Measurements from ENCODE around the gene ITGB7.
"Not testable (repeated sequence)": the region's sequence is repeated elsewhere in the genome, so short reads cannot be mapped to it uniquely, and the experiment has no call there.

ITGB7 gene

DNA sequence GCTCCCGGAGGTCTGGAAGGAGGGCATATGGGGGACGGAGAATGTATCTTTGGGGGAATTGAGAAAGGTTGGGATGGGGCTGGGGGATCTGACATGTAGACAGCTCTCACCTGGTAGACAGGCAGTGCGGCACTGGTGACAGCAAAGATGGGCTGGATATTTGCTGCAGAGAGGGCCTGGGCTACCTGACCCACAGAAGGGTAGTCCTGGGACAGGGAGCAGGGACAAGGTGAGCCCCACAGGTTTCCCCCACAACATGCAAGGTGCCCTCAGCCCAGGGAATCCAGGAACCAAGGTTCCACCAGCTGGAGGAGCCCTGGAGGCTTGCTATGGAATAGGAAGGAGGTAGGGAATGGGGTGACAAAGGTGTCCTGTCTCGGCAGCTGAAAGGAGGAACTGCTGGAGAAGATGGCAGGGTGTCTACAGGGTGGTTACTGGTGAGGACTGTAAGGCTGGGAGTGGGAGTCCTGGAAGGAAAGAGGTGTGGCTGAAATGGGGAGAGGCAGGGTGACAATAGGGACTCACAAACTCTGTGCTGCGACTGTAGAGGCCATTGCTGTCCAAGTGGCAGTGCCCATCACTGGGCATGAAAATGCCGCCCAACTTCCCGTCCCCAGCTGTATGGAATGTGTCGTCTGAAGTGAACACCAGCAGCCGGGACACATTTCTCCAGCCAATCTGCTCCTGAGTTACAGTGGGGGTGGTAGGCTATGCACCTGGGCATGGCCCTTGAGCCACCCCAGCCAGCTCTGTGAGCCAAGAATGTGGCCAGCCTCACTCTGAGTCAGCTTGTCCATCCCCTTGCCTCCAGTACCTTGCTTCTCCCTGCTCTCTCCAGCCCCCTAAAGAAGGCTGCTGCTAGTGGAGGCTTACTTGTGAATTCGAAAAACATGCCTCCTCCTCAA is 11.3 kb downstream of the ITGB7 start:
- DNase-seq, result no peak

DNA sequence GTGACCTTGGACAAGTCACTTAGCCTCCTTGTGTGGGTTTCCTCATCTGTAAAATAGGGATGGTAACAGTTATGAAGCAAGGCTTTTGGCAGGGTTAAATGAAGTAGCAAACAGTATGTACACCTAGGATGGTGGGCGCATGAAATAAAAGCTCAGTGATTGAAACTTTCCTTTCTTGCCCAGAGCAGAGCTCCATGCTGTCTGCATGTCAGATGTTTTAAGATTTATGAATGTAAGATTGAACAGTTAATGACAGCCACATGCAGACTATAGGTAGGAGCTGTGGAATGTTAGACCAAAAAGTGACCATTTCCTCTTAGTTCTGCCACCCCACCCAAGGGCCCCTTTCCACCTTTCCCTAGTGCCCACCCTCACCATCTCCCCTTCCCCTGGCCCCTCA is 12.1 kb downstream of the ITGB7 start:
- DNase-seq, result no peak

DNA sequence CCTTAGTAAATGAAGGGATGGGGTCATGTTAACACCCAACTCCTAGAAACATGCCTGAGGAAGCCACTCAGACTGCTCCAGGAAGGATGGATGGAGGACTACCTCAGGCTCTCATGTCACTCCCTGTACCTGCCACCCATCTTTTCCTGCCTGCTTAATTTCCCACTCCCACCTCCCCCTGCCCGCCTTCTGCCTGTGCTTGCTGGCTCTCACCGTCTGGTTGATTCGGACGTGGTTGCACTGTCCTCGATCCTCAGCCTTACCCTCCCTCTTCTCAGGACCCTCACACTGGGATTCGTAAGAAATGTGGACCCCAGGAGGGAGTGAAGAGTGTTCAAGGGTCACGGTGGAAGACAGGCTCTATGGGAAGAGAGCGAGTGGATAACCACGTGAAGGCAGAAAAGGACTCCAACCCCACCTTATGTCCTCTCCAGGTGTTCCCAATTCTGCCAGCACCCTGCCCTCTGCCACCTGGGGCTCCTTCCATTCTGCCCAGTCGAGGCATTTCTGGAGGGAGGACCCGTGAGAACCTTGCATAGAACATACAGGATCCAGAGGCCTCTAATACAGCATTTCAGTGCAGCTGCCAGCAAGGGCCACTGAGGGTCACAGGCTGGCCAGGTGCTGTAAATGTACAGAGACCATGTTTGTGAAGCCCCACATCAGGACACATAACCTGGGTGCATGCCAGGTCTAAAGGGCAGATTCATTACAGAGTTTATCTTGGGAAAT is 12.9 kb downstream of the ITGB7 start:
- DNase-seq, result no peak

DNA sequence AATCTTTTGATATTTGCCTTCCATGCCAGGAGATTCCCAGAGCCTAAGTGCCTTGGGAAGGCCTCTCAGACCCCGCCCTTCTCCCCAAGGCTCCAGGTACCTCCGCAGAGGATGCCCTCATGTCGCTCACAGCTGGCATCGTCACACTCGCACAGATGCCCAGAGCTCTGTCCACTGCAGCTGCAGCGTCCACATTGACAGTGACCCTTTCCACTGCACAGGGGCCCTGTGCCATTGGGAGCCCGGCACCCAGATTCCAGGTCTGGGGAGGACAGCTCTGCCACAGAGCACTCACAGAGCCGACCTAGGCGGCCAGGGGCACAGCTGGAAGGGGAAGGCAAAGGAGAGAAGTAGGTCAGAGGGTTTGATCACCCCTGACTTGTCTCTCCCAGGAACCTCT is 14.0 kb downstream of the ITGB7 start:
- no peak for DNase-seq

DNA sequence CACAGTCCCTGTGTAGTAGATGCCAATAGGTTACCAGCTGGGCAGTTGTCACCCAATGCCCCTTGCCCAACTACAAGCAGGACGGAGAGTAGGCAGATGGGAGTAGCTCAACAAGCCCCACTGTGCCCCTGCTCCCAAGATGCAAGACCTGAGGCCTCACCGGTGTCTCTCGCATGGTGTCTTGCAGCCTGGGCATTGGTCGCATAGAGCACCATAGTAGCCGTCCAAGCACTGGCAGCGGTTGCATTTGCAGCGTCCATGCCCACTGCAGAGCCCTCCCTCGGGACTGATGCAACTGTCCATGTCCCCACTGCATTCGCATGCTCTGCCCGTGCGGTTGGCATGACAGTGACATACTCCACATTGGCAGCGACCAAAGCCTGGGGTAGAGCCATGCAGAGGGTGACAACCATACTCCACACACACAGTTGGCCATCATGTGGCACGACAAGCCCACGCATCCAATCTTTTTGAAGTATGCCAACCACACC is 14.5 kb downstream of the ITGB7 start:
- no peak for DNase-seq

DNA sequence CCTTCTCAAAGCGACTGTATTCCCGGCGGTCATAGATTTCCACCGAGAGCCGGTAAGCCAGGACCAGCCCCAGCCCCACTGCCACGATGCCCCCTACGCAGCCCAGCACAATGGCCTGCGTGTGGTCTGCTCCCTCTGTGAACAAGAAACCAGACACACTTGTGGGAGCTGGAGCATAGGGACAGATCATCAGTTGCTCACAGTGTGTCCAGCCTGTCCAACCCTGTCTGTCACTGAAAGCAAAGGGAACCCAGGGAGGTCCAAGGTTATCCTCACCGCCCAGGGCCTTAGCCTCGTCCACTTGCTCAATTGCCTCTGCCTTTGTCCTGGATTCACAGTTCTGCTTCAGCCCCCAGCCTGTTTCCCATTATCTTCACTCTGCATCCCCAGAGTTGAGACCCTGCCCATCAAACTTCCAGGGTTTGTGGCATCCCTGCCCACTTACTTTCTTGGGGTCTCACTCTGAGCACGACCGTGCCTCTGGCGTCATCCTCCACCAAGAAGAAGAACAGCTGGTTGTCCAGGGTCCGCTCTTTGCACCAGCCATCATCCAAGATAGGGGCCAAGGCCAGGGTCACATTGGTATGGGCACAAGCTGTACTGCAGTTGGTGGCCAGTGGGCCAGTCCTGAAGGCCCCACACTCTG is 15.0 kb downstream of the ITGB7 start:
- no peak for DNase-seq

DNA sequence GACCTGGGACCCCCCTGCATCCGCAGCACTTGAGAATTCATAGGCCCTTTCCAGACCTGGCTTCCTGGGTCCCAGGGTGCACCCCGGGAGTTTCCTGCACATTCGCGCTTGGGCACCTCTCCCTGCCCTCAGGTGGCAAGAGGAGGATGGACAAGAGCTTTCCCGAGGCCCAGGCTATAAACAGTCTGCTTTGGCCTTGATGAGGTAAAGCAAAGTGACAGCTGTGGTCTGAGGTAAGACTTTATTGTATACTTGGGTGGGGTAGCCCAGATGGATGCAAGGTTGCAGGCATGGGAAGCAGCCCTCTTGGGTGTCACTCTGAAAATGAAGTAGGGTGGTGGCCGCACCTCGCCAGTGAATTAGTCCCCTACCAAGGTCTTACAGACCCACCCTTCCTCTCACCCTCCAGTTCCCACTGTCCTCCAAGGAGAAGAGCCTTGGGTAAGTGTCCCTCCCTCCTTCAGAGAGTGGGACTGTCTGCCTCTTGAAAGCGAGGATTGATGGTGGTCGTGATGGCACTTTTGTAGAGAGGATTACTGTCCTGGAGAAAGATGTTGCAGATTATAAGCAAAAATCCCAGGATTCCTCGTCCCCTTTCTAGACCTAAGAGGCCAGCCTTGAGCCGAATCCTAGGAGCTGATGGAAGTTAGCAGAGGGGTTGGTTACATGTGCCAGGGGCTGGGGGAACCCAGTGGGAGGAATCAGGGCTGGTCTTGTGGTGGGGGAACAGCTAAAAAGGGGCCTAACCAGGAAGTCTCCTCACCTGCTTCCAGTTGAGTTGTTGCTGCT is 15.8 kb downstream of the ITGB7 start:
- DNase-seq, result no peak

DNA sequence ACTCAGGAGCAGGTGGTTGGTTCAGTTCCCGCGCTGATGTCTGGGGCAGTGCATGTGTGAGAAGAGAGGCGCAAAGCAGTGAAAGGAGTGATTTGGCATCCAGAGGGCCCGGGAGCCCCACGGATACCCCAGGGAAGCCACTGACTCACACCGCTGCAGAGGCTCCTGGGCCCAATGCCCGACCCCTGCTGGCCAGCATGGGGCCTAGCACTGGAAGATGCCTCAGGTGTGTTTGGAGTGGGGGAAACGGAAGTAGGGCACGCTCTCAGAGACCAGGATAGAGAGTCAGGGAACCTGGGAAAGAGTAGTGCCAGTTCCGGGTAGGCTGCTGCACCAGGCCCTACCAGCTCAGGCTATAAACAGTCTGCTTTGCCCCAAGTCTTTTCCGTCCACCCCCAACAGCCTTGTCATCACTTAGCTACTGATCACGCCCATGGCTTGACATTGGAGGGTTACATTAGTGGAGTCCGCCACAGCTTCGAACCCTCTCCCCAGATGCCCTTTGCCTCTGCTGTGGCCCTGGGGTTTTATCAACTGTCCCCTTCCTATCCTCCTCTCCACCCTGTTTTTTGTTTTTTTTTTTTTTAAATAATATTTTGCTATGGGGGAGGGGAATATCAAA is 16.8 kb downstream of the ITGB7 start:
- peak; percentile 63 for DNase-seq

DNA sequence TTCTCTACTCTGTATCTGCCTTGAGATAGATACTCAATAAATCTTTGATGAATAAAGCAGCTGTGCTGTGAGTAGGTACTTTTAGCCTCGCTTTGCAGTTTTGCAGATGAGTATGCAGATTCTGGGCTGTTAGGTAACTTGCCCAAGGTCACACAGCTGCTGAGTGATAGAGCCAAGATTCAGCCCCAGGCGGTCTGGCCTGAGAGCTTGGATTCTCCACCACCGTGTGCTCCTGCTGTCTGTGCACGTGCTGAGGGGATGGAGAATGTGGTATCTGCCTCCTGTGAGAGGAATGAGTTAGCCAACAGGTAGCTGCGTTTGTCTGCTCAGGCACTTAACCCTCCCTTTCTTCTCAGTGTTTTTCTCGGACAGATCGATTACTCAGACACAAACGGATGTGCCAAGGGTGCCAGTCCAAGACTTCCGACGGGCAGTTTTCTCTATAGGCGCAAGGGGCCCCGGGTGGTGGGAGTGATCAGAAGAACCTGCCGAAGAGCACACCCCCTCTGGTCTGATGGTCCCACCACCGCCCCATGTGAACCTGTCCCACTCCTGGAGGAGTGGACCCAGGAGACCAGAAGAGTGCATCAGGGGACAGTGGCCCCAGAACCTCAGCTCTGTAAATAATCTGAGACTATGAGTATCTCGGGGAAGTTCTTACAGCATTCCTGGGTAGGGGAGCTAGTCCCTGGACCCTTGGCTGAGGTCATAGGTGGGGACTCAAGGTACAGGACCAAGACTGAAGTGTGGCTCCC is 19.7 kb downstream of the ITGB7 start:
- DNase-seq, result no peak

DNA sequence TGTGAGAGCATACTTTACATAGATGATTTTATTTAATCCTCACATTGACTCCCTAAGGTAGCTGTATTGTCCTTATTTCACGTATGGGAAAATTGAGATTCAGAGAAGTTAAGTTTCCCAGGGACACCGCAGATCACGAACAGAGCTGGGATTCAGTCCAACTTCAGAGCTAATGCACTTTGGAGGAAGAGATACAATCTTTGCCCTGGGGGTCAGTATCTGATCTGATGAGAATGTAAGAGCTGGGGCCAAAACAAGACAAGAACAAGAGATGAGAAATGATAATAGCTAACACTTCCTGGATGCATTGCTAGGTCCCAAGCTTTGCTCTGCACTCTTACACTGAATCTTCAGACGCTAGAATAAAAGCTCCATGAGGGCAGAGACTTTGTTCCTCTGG is 20.3 kb downstream of the ITGB7 start:
- no peak for DNase-seq

DNA sequence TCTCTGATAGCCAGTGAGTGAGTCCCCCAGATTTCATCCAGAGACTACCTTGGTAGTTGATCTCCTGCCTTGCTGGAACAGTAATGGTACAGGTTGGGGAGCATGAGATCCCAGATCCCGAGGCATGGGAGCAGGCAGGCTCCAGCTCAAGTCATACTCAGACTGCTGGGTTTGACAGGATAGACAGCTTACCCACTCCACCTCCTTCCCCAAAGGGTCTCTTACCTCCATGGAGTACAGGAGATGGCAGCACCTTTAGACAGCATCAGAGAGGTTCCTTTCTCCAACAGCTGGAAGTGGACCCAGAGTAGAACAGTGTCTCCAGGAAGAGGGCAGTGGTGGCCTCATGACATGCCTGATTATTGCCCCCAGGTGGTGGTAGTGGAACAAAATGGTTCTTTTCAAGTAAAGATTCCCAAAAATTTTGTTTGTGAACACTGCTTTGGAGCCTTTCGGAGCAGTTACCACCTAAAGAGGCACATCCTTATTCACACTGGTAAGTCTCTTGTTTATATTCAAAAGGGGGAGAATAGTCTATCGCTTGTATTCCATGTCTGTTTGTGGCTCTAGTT is 21.4 kb downstream of the ITGB7 start:
- DNase-seq, result no peak

DNA sequence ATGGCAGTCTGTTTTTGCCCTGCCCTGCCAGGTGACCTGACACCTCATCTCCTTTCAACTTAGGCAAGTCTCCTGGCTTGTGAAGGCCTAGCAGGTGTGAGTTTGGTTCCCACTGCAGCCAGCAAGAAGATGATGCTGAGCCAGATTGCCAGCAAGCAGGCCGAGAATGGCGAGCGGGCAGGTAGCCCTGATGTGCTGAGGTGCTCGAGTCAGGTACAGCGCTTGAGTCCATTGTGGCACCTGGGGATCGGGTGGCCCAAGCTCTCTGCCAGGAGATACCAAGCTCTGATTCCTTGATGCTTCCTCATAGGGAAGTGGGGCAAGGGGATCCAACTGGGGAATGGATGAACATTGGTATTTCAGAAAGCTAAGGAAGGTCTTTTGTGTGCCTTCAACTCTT is 22.2 kb downstream of the ITGB7 start:
- no peak for DNase-seq

DNA sequence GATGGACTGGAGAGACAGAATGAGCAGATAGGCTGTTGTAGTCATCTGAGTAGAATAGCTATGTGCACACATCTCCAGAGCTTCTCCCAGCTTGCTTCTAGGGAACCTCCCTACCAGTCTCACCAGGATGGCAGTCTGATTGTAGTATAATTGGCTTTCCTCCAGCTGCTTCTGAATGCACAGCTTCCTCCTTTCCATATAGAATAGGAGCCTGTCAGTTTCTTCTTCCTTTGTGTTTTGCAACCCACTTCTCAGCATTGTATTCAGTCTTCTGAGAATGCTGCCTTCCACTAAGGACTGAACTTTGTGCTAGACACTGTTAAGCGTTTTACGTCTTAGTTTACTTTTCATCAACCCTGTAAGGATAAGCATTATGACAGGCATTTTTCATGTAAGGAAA is 24.1 kb downstream of the ITGB7 start:
- DNase-seq, result no peak

DNA sequence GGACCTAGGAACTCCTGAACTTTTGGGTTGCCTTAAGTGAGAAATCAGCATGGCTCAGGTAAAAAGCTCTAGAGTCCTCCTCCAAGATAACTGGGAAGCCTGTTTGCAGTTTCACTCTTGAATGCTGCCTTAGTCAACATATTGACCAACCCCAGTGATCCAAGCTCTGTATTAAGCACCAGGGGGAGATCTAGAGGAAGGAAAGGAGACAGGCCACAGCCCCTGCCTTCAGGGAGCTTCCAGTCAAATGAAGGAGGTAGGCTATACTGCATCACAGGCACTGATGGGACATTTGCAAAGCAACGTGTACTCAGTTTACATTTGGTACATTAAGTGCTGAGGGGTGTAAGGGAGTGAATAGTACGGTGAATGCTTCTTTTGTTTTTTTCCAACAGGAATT is 25.1 kb downstream of the ITGB7 start:
- no peak for DNase-seq

DNA sequence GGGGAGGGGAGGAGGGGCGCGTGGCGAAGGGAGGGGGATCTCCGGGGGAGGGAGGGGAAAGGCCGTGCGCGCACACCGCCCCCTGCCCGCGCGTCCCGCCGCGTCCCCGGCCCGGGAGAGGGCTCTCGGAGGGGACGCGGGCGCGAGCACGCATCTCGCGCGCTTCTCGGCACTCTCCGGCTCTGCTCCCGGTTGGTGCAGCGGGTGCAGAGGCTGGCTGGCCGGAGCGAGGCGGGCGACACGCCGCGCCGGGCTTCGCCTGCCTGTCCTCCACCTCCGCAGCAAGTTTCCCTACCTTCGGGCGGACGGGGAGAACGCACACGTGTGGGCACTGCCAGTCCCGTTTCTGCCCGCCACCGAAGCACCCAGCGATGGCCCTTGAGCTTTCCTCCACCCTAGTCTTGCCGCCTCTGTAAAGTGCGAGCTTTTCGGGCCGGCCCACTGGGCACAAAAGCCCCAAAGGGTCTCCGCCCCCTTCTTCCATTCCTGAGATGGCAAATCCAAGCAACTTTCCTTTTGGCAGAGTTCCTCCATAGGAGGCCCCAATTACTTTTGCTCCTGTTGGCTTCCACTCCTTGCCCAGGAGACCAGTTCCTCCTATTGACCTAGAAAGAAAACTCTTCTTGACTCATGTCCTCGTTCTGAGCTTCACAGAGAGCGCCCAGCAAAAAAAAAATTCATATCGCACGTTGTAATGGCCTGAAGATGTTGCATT is 26.0 kb downstream of the ITGB7 start:
- peak; percentile 77 for DNase-seq

DNA sequence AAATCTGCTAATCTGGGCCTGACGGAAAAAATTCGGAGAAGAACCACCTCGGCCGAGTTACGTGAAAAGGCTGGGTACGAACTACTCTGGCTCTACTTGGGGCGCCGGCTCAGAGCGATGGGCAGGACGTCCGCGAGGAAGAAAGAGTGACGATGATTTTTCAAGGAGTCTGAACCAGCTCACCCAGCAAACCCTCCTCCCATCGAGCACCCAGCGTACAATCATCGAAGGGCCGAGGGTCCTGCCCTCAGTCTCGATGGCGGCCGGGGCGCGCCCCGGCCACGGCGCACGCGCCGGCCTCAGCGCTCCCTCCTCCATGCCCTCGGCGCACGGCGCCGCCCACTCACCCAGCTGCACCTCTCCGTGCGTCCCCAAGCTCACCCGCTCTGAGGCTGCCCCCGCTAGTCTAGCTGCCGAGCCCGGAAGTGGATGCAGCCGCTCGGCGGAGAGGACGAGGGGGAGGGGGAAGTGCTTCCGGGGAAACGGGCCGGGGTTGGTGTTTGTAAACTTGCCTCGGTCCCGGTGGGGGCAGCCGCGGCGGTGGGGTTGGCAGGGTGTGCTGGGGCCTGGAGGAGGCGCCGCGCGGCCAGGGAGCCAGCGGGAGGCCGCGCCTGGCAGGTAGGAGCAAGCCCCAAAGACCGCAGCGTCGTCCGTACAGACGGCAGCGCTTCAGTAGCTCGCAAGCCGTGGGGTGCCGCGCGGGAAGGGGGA is 26.7 kb downstream of the ITGB7 start, which contains the start of the genes CSAD and ZNF740:
Gene CSAD (minus strand): TSS at position 706 of the 711 bp plus-strand sequence. CDS start 7,455 bp downstream, outside the sequence.
Gene ZNF740 (plus strand): TSS at position 503 of the 711 bp plus-strand sequence. CDS start 1,262 bp downstream, outside the sequence.
- peak; percentile 98 for DNase-seq

DNA sequence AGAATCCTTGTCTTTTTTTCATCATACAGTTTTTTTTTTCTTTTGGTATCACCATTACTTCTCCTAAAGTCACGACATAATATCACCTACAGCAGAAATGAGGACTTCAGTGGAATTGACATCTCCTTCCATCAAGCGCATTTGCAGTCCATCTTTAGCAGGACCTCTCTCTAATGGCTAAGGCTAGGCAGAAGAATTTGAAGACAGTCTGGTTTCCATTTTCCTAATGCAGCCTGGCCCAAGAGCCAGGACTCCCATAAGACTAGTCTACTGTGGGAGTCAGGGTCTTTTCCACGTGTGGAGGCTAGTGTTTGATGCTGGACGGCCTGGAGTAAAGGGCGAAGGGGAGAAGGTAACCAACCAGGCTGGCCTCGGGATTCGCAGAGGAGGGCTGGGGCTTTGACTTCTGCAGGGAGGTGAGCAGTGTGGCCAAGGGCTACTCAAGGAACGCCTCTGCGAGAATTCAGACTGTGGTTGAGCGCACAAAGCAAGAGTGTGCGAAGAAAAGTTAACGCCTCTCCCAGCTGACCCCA is 27.3 kb downstream of the ITGB7 start:
- no peak for DNase-seq

DNA sequence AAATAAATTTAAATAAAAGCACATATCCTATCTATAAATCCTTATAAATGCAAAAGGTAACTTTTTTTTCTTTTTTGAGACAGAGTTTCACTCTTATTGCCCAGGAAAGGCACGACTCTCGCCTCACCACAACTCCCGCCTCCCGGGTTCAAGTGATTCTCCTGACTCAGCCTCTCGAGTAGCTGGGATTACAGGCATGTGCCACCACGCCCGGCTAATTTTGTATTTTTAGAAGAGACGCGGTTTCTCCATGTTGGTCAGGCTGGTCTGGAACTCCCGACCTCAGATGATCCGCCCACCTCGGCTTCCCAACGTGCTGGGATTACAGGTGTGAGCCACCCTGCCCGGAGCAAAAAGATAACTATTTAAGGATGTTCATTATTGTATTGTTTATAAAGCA is 28.2 kb downstream of the ITGB7 start:
- DNase-seq, result not testable (repeated sequence)

DNA sequence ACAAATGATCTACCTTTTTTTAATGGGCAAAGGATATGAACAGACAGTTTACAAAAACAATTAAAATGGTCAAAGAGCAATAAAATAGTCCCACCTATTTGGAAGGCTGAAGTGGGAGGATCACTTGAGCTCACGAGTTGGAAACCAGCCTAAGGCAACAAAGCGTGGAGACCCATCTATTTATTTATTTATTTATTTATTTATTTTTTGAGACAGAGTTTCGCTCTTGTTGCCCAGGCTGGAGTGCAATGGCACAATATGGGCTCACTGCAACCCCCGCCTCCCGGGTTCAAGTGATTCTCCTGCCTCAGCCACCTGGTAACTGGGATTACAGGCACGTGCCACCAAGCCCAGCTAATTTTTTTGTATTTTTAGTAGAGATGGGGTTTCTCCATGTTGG is 29.6 kb downstream of the ITGB7 start:
- not testable (repeated sequence) for DNase-seq

Measured in fibroblast of skin of right quadriceps (primary cell).